ENCODE results near the gene N4BP3. TPM values are rescaled to one million over a fixed set of nuclear protein-coding genes. Genes with fewer than 3 reads are reported as not detected.
A peak's percentile ranks its signal among the peaks of the same experiment; 100 is the strongest.

Gene N4BP3
- total RNA-seq, 2 experiments from 2014 or later, result 26.1 to 28.3 TPM

GRCh38 chr5:178152491-178153444 lies 39.4 kb downstream of the N4BP3 start:
- peak overlapping the region; percentile 19 for H3K27ac ChIP-seq (ENCODE audit: low read depth, low read length, poor library complexity, severe bottlenecking)
- CTCF ChIA-PET (ENCODE audit: unreplicated experiment), result interaction anchor here (0.5 to 1.6 kb wide), 4 partner anchors 25 to 84 kb away, joined by 3 to 11 read pairs (median 6); no protein-coding TSS in a partner anchor
- no peaks in the 10 kb centered on the region for H3K9me3 ChIP-seq (ENCODE audit: low read length)
- intact Hi-C loops (cut with micrococcal nuclease; ENCODE audit: unreplicated experiment), result no loop called here
- POLR2A ChIA-PET, result interaction anchor here (0.8 to 2.8 kb wide), 6 partner anchors 10 to 84 kb away, joined by 3 to 14 read pairs (median 6); no protein-coding TSS in a partner anchor
- H2AFZ ChIP-seq (ENCODE audit: low read length), result no peak overlapping the region; the same call in 1 of the 2 replicates
- no TSS peak for BruUV-seq (replicated peaks)
- peaks cover 54% of the 10 kb centered on the region for H3K36me3 ChIP-seq (ENCODE audit: insufficient read depth, low read length)
- DNase-seq (ENCODE audit: low spot score), result no peak
- H3K4me3 ChIP-seq (ENCODE audit: low read depth, low read length, poor library complexity, severe bottlenecking), result peak overlapping the region; percentile 85
- H3K4me1 ChIP-seq (ENCODE audit: insufficient read depth, low read length, poor library complexity, severe bottlenecking), result peaks cover 42% of the 10 kb centered on the region
- no peaks in the 10 kb centered on the region for H4K20me1 ChIP-seq (ENCODE audit: insufficient read depth, low read length)
- H3K9me2 ChIP-seq (ENCODE audit: insufficient read depth, low read length), result no peaks in the 10 kb centered on the region
- H3K4me2 ChIP-seq (ENCODE audit: low read length), result peak overlapping the region; percentile 88
- peaks cover 18% of the 10 kb centered on the region for H3K79me2 ChIP-seq (ENCODE audit: insufficient read depth, low read depth, low read length)
- TF ChIP-seq CTCF (conservative IDR thresholded peaks at IDR 0.05; ENCODE audit: low read length), result no peak
- no peak for TF ChIP-seq EZH2phosphoT487 (IDR thresholded peaks at IDR 0.05; ENCODE audit: borderline replicate concordance, low read depth, low read length)

- Histone ChIP-seq H3K4me3 (ENCODE audit: low read depth, low read length, poor library complexity, severe bottlenecking) (peak within 1 kb of the TSS; percentile 85), H3K4me1 (ENCODE audit: insufficient read depth, low read length, poor library complexity, severe bottlenecking) (peaks cover 42% of the 10 kb centered on the region), H3K9me3 (ENCODE audit: low read length) (no peaks in the 10 kb centered on the region), H3K4me2 (ENCODE audit: low read length) (peak within 1 kb of the TSS; percentile 88), H3K79me2 (ENCODE audit: insufficient read depth, low read depth, low read length) (peaks cover 18% of the 10 kb centered on the region), H4K20me1 (ENCODE audit: insufficient read depth, low read length) (no peaks in the 10 kb centered on the region), H3K27ac (ENCODE audit: low read depth, low read length, poor library complexity, severe bottlenecking) (peak within 1 kb of the TSS; percentile 21), H3K9me2 (ENCODE audit: insufficient read depth, low read length) (no peaks in the 10 kb centered on the region), H2AFZ (ENCODE audit: low read length) (peak within 1 kb of the TSS; percentile 63; the same call in 1 of the 2 replicates), H3K36me3 (ENCODE audit: insufficient read depth, low read length) (peaks cover 44% of the 10 kb centered on the region)
- DNase-seq (ENCODE audit: low spot score), result peak; percentile 98
- BruUV-seq (replicated peaks), result no TSS peak
- POLR2A ChIA-PET, result interaction anchor here (0.7 to 2.8 kb wide), 10 partner anchors 10 to 1791 kb away, joined by 3 to 14 read pairs (median 4); no protein-coding TSS in a partner anchor
- TF ChIP-seq EZH2phosphoT487 (IDR thresholded peaks at IDR 0.05; ENCODE audit: borderline replicate concordance, low read depth, low read length) (no peak), CTCF (conservative IDR thresholded peaks at IDR 0.05; ENCODE audit: low read length) (no peak)
- intact Hi-C loops (cut with micrococcal nuclease; ENCODE audit: unreplicated experiment), result no loop called here
- CTCF ChIA-PET (ENCODE audit: unreplicated experiment), result interaction anchor here (0.6 to 1.6 kb wide), 4 partner anchors 33 to 105 kb away, joined by 4 to 11 read pairs (median 7); no protein-coding TSS in a partner anchor
Observed at GRCh38 chr5:178153530-178154340, 40.4 kb downstream of the N4BP3 start, which contains the start of gene NHP2. Gene NHP2, minus strand, starts transcription at chr5:178153885. Its CDS starts 68 bp downstream, at chr5:178153817.
